22Rv1 (cell line): ENCODE results near the gene FAM170B.

ENCODE experiments used
- ZFX ChIP-seq: fragments of 450-650 bp; IDR thresholded peaks from 2 replicates; pipeline ENCODE4 v1.6.1; 2017; ENCODE audit warnings: antibody characterized with exemption, borderline replicate concordance
- TF ChIP-seq, protein P1 (sequence below): fragments of 450-650 bp; IDR thresholded peaks from 2 replicates; pipeline ENCODE4 v1.5.1; 2017; ENCODE audit warnings: mild to moderate bottlenecking

- TF ChIP-seq, protein P1, sequence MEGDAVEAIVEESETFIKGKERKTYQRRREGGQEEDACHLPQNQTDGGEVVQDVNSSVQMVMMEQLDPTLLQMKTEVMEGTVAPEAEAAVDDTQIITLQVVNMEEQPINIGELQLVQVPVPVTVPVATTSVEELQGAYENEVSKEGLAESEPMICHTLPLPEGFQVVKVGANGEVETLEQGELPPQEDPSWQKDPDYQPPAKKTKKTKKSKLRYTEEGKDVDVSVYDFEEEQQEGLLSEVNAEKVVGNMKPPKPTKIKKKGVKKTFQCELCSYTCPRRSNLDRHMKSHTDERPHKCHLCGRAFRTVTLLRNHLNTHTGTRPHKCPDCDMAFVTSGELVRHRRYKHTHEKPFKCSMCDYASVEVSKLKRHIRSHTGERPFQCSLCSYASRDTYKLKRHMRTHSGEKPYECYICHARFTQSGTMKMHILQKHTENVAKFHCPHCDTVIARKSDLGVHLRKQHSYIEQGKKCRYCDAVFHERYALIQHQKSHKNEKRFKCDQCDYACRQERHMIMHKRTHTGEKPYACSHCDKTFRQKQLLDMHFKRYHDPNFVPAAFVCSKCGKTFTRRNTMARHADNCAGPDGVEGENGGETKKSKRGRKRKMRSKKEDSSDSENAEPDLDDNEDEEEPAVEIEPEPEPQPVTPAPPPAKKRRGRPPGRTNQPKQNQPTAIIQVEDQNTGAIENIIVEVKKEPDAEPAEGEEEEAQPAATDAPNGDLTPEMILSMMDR, result no peak
- TF ChIP-seq ZFX, result no peak
These were observed 43.9 kb upstream of the FAM170B start for GRCh38 chr10:49177391-49178355.
